HepG2 (cell line): ENCODE data around the gene SP5. TPM values are rescaled to one million over a fixed set of nuclear protein-coding genes. Genes with fewer than 3 reads are reported as not detected.

Source experiments
- ARNTL ChIP-seq: sonication (generic); formaldehyde crosslinking; IDR thresholded peaks from 2 replicates; pipeline ENCODE4 v1.4.0; 2020; ENCODE audit warnings: mild to moderate bottlenecking, missing genetic modification reagents
- BRD4 ChIP-seq: sonication (generic); formaldehyde crosslinking; IDR thresholded peaks from 2 replicates; pipeline ENCODE4 v1.4.0; 2020; ENCODE audit warnings: missing genetic modification reagents
- CENPBD1 ChIP-seq: sonication (generic); formaldehyde crosslinking; IDR thresholded peaks from 2 replicates; pipeline ENCODE4 v1.8.0; 2022; ENCODE audit warnings: missing genetic modification reagents, low read depth, mild to moderate bottlenecking, borderline replicate concordance
- CREBL2 ChIP-seq: sonication (generic); formaldehyde crosslinking; IDR thresholded peaks from 2 replicates; pipeline ENCODE4 v1.8.1; 2023; ENCODE audit warnings: missing genetic modification reagents, mild to moderate bottlenecking, borderline replicate concordance
- FOSL2 ChIP-seq: sonication (generic); formaldehyde crosslinking; IDR thresholded peaks from 2 replicates; pipeline ENCODE4 v1.4.0; 2020; ENCODE audit warnings: missing genetic modification reagents
- GZF1 ChIP-seq: sonication (generic); formaldehyde crosslinking; IDR thresholded peaks from 2 replicates; pipeline ENCODE4 v1.5.1; 2020; ENCODE audit warnings: mild to moderate bottlenecking, missing genetic modification reagents
- HHEX ChIP-seq: IDR thresholded peaks from 2 replicates; pipeline ENCODE4 v1.6.1; 2016; ENCODE audit warnings: control low read depth
- IRX3 ChIP-seq: sonication (generic); formaldehyde crosslinking; IDR thresholded peaks from 2 replicates; pipeline ENCODE4 v1.8.1; 2023; ENCODE audit warnings: mild to moderate bottlenecking, low read depth, missing genetic modification reagents, borderline replicate concordance
- KAT7 ChIP-seq: IDR thresholded peaks from 2 replicates; pipeline ENCODE4 v1.6.1; 2018; ENCODE audit warnings: borderline replicate concordance, missing compliant biosample characterization
- KLF12 ChIP-seq: sonication (generic); formaldehyde crosslinking; IDR thresholded peaks from 2 replicates; pipeline ENCODE4 v1.4.0; 2020; ENCODE audit warnings: missing genetic modification reagents, borderline replicate concordance
- KLF6 ChIP-seq: IDR thresholded peaks from 2 replicates; pipeline ENCODE4 v1.8.0; 2016; ENCODE audit warnings: missing biosample characterization, missing genetic modification reagents
- MXD3 ChIP-seq: IDR thresholded peaks from 2 replicates; pipeline ENCODE4 v1.6.1; 2016; ENCODE audit warnings: mild to moderate bottlenecking, missing biosample characterization, missing genetic modification reagents
- NR1H2 ChIP-seq: sonication (generic); formaldehyde crosslinking; IDR thresholded peaks from 2 replicates; pipeline ENCODE4 v1.8.1; 2022; ENCODE audit warnings: low read depth, missing genetic modification reagents, borderline replicate concordance
- USF2 ChIP-seq, 2 experiments: sonication (generic) in 1 of 2; formaldehyde crosslinking in 1 of 2; IDR thresholded peaks; 2 replicates each; pipeline versions ENCODE4 v1.5.1 to v1.6.1; 2011 to 2020; ENCODE audit warnings: borderline replicate concordance in 1 of 2, low read depth in 1 of 2, low read length in 1 of 2, mild to moderate bottlenecking in 1 of 2, missing genetic modification reagents in 1 of 2, moderate library complexity in 1 of 2
- ZNF275 ChIP-seq: sonication (generic); formaldehyde crosslinking; IDR thresholded peaks from 2 replicates; pipeline ENCODE4 v1.8.0; 2022; ENCODE audit warnings: missing genetic modification reagents, mild to moderate bottlenecking, inconsistent platforms, borderline replicate concordance
- ZNF34 ChIP-seq: sonication (generic); formaldehyde crosslinking; IDR thresholded peaks from 2 replicates; pipeline ENCODE4 v1.4.0; 2020; ENCODE audit warnings: mild to moderate bottlenecking, missing genetic modification reagents, borderline replicate concordance
- ZNF513 ChIP-seq: sonication (generic); formaldehyde crosslinking; conservative IDR thresholded peaks from 2 replicates; pipeline ENCODE4 v1.5.0; 2020; ENCODE audit warnings: missing genetic modification reagents
- ZNF609 ChIP-seq: sonication (generic); formaldehyde crosslinking; IDR thresholded peaks from 2 replicates; pipeline ENCODE4 v1.4.0; 2020; ENCODE audit warnings: mild to moderate bottlenecking, missing genetic modification reagents, borderline replicate concordance
- ZNF782 ChIP-seq: sonication (generic); formaldehyde crosslinking; IDR thresholded peaks from 2 replicates; pipeline ENCODE4 v1.4.0; 2020; ENCODE audit warnings: missing genetic modification reagents, mild to moderate bottlenecking, borderline replicate concordance
- polyA plus RNA-seq, 8 experiments: library from polyadenylated mRNA; depleted of rRNA in 3 of 8; stranded (reverse) in 7 of 8; unstranded in 1 of 8; fragments of >200 nt; fragmentation: Illumina TruSeq in 4 of 8; extraction: Trizol in 4 of 8; gene quantifications; 2 replicates each; pipeline versions ENCODE4 v1.2.1 to v1.2.3, GENCODE V29; 2011 to 2016; ENCODE audit warnings: low read depth in 4 of 8, missing spikeins in 1 of 8, mixed read lengths in 1 of 8; ENCODE audit not compliant: insufficient read depth in 1 of 8
- total RNA-seq, 5 experiments: library from RNA; depleted of rRNA; stranded (reverse); fragments of >200 nt; fragmentation: Illumina TruSeq; extraction: Trizol; gene quantifications; 2 replicates each; pipeline ENCODE4 v1.2.3, GENCODE V29; 2016; ENCODE audit warnings: low read depth in 1 of 5

SP5 gene
- total and polyA plus RNA-seq, 2 of the 13 experiments (the other 11 are each of a cell fraction or from before 2014, with no cell fraction given), result 50.8 to 119 TPM

GRCh38 chr2:170710609-170710979, 4.5 kb upstream of the SP5 start (continued):
- TF ChIP-seq ZNF609 (CRISPR knock-in tag) (no peak), BRD4 (no peak), CENPBD1 (CRISPR knock-in tag) (no peak), ZNF513 (CRISPR knock-in tag) (no peak), KAT7 (CRISPR knock-in tag) (peak; percentile 3; the same call in 1 of the 2 replicates), MXD3 (CRISPR knock-in tag) (no peak), CREBL2 (no peak), HHEX (CRISPR knock-in tag) (no peak), ZNF275 (no peak), FOSL2 (CRISPR knock-in tag) (no peak), IRX3 (CRISPR knock-in tag) (no peak), ZNF34 (CRISPR knock-in tag) (peak; percentile 91; the same call in 1 of the 2 replicates), ZNF782 (CRISPR knock-in tag) (no peak; the same call in 1 of the 2 replicates), ARNTL (0 out of 2 replicates have a peak, but pooled peaks have one; percentile 50), KLF12 (no peak), USF2 (IDR thresholded peaks at IDR 0.05; ENCODE audit: low read depth, low read length) (no peak), USF2 (CRISPR knock-in tag; IDR thresholded peaks at IDR 0.05; ENCODE audit: borderline replicate concordance) (no peak), GZF1 (CRISPR knock-in tag) (no peak), KLF6 (CRISPR knock-in tag) (no peak), NR1H2 (CRISPR knock-in tag) (no peak)
